Osteocyte (in vitro differentiated cells): ENCODE measurements around the gene NFX1. TPM values are rescaled to one million over a fixed set of nuclear protein-coding genes. Genes with fewer than 3 reads are reported as not detected.

Source experiments
- DNase-seq: peaks from one replicate; pipeline ENCODE4 v3.0.0; 2021; ENCODE audit warnings: mixed read lengths; ENCODE audit not compliant: unreplicated experiment; ENCODE audit errors: extremely low spot score
- H3K27ac Mint-ChIP-seq: one replicate; pipeline ENCODE4 v1.8.0; 2021; ENCODE audit warnings: mild to moderate bottlenecking, mixed read lengths; ENCODE audit not compliant: unreplicated experiment
- H3K27me3 Mint-ChIP-seq: one replicate; pipeline ENCODE4 v1.8.0; 2021; ENCODE audit warnings: mixed read lengths; ENCODE audit not compliant: unreplicated experiment
- H3K36me3 Mint-ChIP-seq: one replicate; pipeline ENCODE4 v1.8.0; 2021; ENCODE audit warnings: mixed read lengths; ENCODE audit not compliant: unreplicated experiment
- H3K4me1 Mint-ChIP-seq: one replicate; pipeline ENCODE4 v1.8.0; 2021; ENCODE audit warnings: mixed read lengths; ENCODE audit not compliant: unreplicated experiment
- H3K4me3 Mint-ChIP-seq: one replicate; pipeline ENCODE4 v1.8.0; 2021; ENCODE audit warnings: mild to moderate bottlenecking, moderate library complexity, mixed read lengths; ENCODE audit not compliant: unreplicated experiment
- H3K9me3 Mint-ChIP-seq: one replicate; pipeline ENCODE4 v1.8.0; 2021; ENCODE audit warnings: mixed read lengths; ENCODE audit not compliant: unreplicated experiment
- CTCF ChIP-seq: fragments of 200-600 bp; sonication (generic); IDR thresholded peaks from 2 replicates; pipeline ENCODE4 v1.5.0; 2021; ENCODE audit warnings: antibody characterized with exemption, mild to moderate bottlenecking, moderate library complexity
- total RNA-seq: library from RNA; stranded (reverse); gene quantifications from 2 replicates; pipeline ENCODE4 v1.2.1, GENCODE V29; 2021

NFX1 gene
- total RNA-seq, 1 donor from 2014 or later: 36.1 TPM

GRCh38 chr9:33304362-33304761 is 14.0 kb downstream of the NFX1 start:
- H3K4me3 Mint-ChIP-seq: no peak overlapping the region
- H3K27me3 Mint-ChIP-seq: no peaks in the 10 kb centered on the region
- H3K36me3 Mint-ChIP-seq: peaks cover 43% of the 10 kb centered on the region
- H3K9me3 Mint-ChIP-seq: no peaks in the 10 kb centered on the region
- H3K4me1 Mint-ChIP-seq: no peaks in the 10 kb centered on the region
- H3K27ac Mint-ChIP-seq: no peak overlapping the region
- no peak for TF ChIP-seq CTCF
- no peak for DNase-seq

GRCh38 chr9:33306037-33306436 is 15.7 kb downstream of the NFX1 start:
- DNase-seq: peak; percentile 3
- Mint-ChIP-seq H3K4me1 (no peaks in the 10 kb centered on the region), H3K36me3 (peaks cover 45% of the 10 kb centered on the region), H3K27ac (no peak overlapping the region), H3K9me3 (no peaks in the 10 kb centered on the region), H3K4me3 (no peak overlapping the region), H3K27me3 (no peaks in the 10 kb centered on the region)
- TF ChIP-seq CTCF: no peak

GRCh38 chr9:33307067-33307466 is 16.8 kb downstream of the NFX1 start:
- no peaks in the 10 kb centered on the region for H3K4me1 Mint-ChIP-seq
- peak; percentile 2 for DNase-seq
- no peaks in the 10 kb centered on the region for H3K27me3 Mint-ChIP-seq
- H3K4me3 Mint-ChIP-seq: no peak overlapping the region
- no peak overlapping the region for H3K27ac Mint-ChIP-seq
- TF ChIP-seq CTCF: no peak
- peaks cover 46% of the 10 kb centered on the region for H3K36me3 Mint-ChIP-seq
- H3K9me3 Mint-ChIP-seq: no peaks in the 10 kb centered on the region

- no peak for TF ChIP-seq CTCF
- H3K4me1 Mint-ChIP-seq: no peaks in the 10 kb centered on the region
- H3K27me3 Mint-ChIP-seq: no peaks in the 10 kb centered on the region
- no peaks in the 10 kb centered on the region for H3K9me3 Mint-ChIP-seq
- H3K27ac Mint-ChIP-seq: no peak overlapping the region
- DNase-seq: no peak
- H3K36me3 Mint-ChIP-seq: peaks cover 52% of the 10 kb centered on the region
- H3K4me3 Mint-ChIP-seq: no peak overlapping the region
Measured at GRCh38 chr9:33309903-33310302, 19.6 kb downstream of the NFX1 start.

GRCh38 chr9:33310748-33311147 is 20.4 kb downstream of the NFX1 start:
- Mint-ChIP-seq H3K27me3 (no peaks in the 10 kb centered on the region), H3K27ac (no peak overlapping the region), H3K4me1 (no peaks in the 10 kb centered on the region), H3K4me3 (no peak overlapping the region), H3K9me3 (no peaks in the 10 kb centered on the region), H3K36me3 (peaks cover 57% of the 10 kb centered on the region)
- TF ChIP-seq CTCF: no peak
- peak; percentile 15 for DNase-seq
